Measurements from ENCODE around the gene CHST11. TPM values are rescaled to one million over a fixed set of nuclear protein-coding genes. Genes with fewer than 3 reads are reported as not detected.
"Not testable (repeated sequence)": the region's sequence is repeated elsewhere in the genome, so short reads cannot be mapped to it uniquely, and the experiment has no call there.

Gene CHST11
- total RNA-seq, 1 experiment from 2014 or later = 3.8 TPM

DNA sequence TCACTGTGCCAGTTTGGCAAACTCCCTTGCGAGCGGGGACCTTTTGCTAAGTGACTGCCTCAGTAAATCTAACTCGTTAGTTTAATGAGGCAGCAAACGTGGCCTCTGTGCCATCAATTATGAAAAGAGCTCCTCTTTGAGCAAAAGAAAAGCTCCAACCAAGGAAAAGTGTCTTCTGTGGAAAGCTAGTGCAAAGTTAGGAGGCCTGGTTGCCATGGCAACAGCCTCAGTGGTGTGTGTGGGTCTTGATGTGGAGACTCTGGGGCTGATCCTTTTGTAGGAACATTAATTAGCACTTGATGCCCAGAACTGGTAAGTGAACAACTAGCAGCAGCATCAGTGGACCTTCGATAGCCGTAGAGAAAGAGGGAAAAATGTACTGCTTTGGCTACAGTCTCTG is 145.7 kb downstream of the CHST11 start:
- no peak for DNase-seq (ENCODE audit: low spot score)

- no peak for DNase-seq (ENCODE audit: low spot score)
Observed at GRCh38 chr12:104602896-104603295, 146.1 kb downstream of the CHST11 start.

- no peak for DNase-seq (ENCODE audit: low spot score)
Observed at GRCh38 chr12:104603545-104603973, 146.8 kb downstream of the CHST11 start.

- DNase-seq (ENCODE audit: low spot score) = peak; percentile 82
Observed at GRCh38 chr12:104604070-104604994, 147.6 kb downstream of the CHST11 start.

GRCh38 chr12:104604995-104605675 is 148.4 kb downstream of the CHST11 start:
- no peak for DNase-seq (ENCODE audit: low spot score)

DNA sequence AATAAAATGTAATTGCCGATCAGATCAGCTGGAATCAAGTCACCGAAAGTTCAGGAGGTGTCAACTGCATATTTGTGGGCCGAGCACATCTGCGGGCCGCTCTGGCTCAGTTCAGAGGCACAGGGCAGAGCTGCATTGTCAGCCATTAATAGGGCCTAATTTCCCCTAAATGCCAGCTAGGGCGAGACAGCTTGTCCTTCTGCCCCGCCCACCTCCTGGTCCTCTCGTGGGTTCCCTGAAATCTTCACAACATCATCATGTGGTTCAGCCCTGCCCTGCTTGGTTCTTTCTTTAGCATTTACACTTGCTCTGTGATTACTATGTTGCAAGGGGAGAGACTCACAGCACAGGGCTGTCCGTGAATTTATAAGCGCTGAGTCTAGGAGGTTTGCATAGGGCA is 148.9 kb downstream of the CHST11 start:
- DNase-seq (ENCODE audit: low spot score) = no peak

DNA sequence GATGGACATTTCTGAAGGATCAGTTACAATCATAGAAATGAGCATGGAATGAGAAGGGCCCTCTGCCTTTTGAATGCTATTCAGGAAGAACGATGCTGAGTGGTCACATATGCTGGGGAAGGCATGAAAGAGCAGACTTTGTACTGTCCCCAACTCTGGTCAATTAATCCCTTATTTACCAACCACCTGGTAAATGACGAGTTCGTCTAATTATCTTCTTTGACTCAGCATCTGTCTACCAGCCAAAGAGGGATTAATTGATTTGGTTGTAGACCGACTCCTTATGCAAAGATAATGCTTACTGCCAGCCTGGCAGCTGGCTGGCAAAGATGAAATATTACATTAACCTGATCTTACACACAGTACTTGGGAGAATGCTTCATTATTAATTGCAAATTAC is 152.2 kb downstream of the CHST11 start:
- no peak for DNase-seq (ENCODE audit: low spot score)

- DNase-seq (ENCODE audit: low spot score) = no peak
Observed at GRCh38 chr12:104609445-104609844, 152.7 kb downstream of the CHST11 start.

GRCh38 chr12:104610513-104611235 is 153.9 kb downstream of the CHST11 start:
- no peak for DNase-seq (ENCODE audit: low spot score)

DNA sequence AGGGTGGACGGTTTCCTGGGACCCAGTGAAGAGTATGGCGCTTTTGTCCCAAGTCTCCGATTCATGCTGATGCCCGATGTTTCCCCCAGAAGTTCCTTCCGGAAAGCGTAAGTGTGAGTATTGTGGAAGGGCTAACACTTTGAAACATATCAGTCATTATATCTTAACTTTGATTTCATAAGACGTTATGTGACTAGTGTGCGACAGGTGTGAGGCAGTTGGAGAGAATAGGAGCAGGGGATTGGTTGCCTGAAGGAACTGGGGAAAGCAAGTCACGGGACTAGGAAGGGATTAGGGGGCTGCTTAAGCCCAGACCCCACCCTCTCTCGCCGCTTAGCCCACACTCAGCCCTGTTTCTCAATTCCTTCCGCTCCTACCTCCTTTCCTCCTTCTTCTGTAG is 154.9 kb downstream of the CHST11 start:
- DNase-seq (ENCODE audit: low spot score) = no peak

- not testable (repeated sequence) for DNase-seq (ENCODE audit: low spot score)
Observed at GRCh38 chr12:104613372-104613771, 156.6 kb downstream of the CHST11 start.

GRCh38 chr12:104615048-104615561 is 158.4 kb downstream of the CHST11 start:
- no peak for DNase-seq (ENCODE audit: low spot score)

- DNase-seq (ENCODE audit: low spot score) = no peak
Observed at GRCh38 chr12:104618691-104619090, 161.9 kb downstream of the CHST11 start.

- DNase-seq (ENCODE audit: low spot score) = no peak
Observed at GRCh38 chr12:104619305-104619704, 162.6 kb downstream of the CHST11 start.

DNA sequence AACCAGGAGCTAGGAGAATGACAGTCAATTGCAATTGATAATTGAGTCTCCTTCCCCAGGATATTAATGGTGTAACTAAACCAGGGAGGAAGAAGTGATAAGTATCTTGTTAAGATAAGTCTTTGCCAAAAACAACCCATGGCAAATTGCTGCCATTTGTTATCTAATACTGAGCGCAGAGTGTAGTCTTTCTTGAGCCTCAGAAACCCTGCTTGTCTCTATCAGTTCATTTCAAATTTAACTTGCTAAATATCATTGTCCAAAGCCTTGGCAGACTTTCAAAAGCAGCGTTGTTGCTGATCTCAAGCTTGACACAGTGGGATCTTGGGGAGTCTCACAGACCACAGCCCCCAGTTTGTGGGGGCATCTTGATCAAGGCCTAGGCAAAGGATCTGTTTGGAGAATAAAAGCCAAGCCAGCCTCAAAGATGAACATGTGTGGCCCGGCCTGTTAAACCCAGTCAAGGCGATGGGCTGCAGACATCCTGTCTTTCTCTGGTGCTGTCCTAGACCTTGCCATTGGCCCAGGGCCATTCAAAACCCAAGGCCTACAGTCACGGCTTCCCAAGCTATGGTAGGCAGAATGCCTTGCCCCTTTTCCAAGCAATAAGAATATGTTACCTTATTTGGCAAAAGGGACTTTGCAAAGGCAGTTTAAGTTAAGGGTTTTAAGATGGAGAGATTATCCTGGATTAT is 164.2 kb downstream of the CHST11 start:
- no peak for DNase-seq (ENCODE audit: low spot score)

- DNase-seq (ENCODE audit: low spot score) = no peak
Observed at GRCh38 chr12:104622928-104623327, 166.2 kb downstream of the CHST11 start.

DNA sequence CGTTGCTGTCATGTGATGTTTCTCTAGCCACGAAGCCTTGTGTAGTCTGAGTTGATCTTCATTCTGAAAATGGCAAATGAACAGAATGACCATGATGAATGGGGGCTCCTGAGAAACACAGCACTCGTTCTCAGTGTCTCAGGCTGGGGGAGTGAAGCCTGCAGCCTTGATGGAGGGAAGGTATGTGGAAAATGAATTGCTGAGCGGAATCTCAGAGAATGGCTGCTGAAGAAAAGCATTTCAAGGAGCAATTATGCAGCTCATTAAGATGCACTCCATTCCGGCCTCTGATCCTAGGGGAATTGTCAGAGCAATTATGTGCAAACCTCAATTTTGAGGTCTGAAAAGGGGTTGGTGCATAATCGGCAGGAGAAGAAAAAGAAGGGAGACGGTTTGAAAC is 167.1 kb downstream of the CHST11 start:
- no peak for DNase-seq (ENCODE audit: low spot score)

DNA sequence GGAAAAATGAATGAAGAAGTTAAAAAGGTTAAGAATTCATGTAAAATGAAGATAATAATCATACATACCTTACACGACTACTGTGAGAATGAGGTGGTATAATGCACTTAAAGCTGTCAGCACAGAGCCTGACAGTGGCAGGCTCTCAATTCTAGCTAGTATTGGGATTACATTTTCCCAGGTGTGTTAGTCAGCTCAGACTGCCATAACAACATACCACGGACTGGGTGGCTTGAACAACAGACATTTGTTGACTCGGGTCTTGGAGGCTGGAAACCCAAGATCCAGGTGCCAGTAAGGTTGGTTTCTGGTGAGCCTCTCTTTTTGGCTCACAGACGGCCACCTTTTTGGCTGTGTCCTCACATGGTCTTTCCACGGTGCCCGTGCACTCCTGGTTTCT is 167.8 kb downstream of the CHST11 start:
- no peak for DNase-seq (ENCODE audit: low spot score)

DNA sequence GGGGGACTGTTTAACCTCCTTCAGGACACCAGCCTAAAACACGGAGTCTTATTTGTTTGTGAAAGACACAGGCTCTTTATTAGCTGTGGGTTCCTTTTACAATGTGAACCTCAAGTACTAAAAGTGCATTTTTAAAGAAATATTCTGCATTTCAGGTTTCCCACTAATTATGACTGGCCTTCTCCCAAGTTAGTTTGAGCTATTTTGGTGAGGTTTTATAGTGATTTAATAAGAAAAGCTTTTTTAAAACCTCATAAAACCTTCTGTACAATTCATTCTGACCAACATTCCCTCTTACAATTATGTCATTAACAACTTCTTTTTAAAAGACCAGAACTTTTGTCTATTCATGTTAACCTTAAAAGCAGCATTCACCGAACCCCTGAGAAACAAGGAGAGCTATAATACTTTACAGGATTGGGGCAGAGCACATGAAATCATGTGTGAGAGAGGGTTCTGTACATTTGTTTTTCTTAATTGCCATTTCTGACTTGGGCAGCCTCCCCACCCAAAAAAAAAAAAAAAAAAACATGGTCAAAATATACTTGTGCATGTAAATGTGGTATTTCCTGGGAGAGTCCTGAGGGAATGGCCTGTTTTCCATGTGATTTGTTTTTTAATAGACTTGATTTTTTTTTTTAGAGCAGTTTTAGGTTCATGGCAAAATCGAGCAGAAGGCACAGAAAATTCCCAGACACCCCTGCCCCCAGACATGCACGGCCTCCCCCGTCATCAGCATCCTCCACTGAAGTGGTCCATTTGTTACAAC is 169.5 kb downstream of the CHST11 start:
- DNase-seq (ENCODE audit: low spot score) = no peak

DNA sequence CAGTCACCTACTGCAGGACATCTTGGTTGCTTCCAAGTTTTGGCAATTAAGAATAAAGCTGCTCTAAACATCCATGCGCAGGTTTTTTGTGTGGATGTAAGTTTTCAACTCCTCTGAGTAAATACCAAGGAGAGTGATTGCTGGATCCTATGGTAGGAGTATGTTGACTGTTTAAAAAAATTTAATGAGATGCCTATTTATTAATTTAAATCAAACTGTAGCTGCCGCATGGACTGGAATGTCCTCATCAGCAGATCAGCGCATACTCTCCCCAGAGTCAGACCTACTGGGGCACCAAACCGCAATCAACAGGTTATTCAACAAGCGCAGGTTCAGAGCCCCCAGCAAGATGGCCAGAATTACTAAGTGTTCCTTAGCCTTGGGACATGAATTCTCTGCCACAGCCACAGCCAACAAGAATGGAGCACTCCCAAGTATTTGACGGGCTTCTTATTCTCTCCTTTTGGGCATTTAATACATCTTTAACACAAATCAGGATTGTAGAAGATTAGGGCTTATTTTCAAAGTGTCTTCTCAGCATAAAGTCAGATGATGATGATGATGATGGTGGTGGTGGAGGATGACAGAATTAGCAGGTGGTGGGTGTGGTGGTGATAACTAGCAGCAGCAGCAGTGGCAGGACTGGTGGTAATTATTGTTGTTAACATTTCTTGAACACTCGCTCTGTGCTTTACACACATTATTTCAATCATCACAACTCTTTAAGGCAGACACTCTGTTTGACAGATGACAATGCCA is 170.7 kb downstream of the CHST11 start:
- no peak for DNase-seq (ENCODE audit: low spot score)
